Measurements from ENCODE around the gene LVRN.

The LVRN gene

DNA sequence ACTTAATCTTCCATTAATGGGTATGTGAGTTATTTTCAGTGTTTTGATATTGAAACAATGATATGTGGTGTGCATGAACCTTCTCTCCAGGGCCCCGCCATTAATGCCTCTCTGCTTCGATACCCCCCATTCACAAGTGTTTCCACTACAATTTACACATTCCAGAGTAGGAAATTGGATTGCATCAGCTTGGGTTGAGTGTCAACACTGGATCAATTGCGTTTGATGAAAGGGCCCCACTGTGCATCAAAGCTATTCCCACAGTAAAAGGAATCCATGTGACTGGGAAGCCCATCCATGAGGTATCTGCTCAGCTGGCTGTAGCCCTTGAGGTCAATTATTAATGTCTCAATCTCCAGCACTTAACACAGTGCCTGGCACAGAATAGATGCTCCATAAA is 17.8 kb upstream of the LVRN start:
- DNase-seq, result no peak

DNA sequence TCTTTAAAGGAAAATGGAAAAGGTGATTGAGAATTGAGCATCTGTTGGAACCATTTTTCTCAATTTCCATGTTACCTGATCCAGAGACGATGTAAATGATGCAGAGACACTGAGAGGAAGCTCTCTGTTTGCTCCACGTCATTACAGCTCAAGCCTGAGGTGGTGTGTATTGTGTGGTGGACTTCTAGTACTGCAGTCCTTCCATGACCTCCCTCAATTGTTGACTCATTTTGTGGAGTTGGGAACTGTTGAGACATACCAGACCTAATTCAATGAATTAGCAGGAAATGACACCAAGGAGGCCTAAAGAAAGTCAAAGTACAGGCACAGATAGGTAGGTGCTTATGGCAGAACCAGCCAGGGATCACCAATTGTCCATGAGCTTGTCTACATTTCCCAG is 15.6 kb upstream of the LVRN start:
- H3K36me3 Mint-ChIP-seq (ENCODE audit: insufficient read depth), result no peaks in the 10 kb centered on the region
- no peaks in the 10 kb centered on the region for H3K9me3 Mint-ChIP-seq
- no peak for ATAC-seq (replicated peaks)
- no peak for DNase-seq
- peaks cover 5 to 10% of the 10 kb centered on the region in 2 donors for H3K27me3 Mint-ChIP-seq
- no peak overlapping the region for H3K27ac Mint-ChIP-seq
- H3K4me1 Mint-ChIP-seq (ENCODE audit: low read depth in 2 of 2), result no peaks in the 10 kb centered on the region
- no peak overlapping the region for H3K4me3 Mint-ChIP-seq

More for the DNA sequence above, 17.8 kb upstream of the LVRN start:
- Mint-ChIP-seq H3K27me3 (peaks cover 0 to 13% of the 10 kb centered on the region in 2 donors), H3K4me1 (ENCODE audit: low read depth in 2 of 2) (no peaks in the 10 kb centered on the region), H3K4me3 (no peak overlapping the region), H3K9me3 (no peaks in the 10 kb centered on the region), H3K36me3 (ENCODE audit: insufficient read depth) (no peaks in the 10 kb centered on the region), H3K27ac (no peak overlapping the region)
- no peak for ATAC-seq (replicated peaks)

GRCh38 chr5:115947260-115947659 is 15.0 kb upstream of the LVRN start:
- H3K9me3 Mint-ChIP-seq, result no peaks in the 10 kb centered on the region
- H3K27ac Mint-ChIP-seq, result no peak overlapping the region
- peaks cover 11 to 16% of the 10 kb centered on the region in 2 donors for H3K27me3 Mint-ChIP-seq
- H3K36me3 Mint-ChIP-seq (ENCODE audit: insufficient read depth), result no peaks in the 10 kb centered on the region
- no peaks in the 10 kb centered on the region for H3K4me1 Mint-ChIP-seq (ENCODE audit: low read depth in 2 of 2)
- no peak overlapping the region for H3K4me3 Mint-ChIP-seq
- ATAC-seq (replicated peaks), result no peak
- DNase-seq, result no peak

GRCh38 chr5:115948091-115948534 is 14.2 kb upstream of the LVRN start:
- Mint-ChIP-seq H3K27me3 (peaks cover 14 to 20% of the 10 kb centered on the region in 2 donors), H3K4me1 (ENCODE audit: low read depth in 2 of 2) (no peaks in the 10 kb centered on the region), H3K27ac (no peak overlapping the region), H3K9me3 (no peaks in the 10 kb centered on the region), H3K36me3 (ENCODE audit: insufficient read depth) (no peaks in the 10 kb centered on the region), H3K4me3 (no peak overlapping the region)
- ATAC-seq (replicated peaks) (no peak), DNase-seq (no peak)

DNA sequence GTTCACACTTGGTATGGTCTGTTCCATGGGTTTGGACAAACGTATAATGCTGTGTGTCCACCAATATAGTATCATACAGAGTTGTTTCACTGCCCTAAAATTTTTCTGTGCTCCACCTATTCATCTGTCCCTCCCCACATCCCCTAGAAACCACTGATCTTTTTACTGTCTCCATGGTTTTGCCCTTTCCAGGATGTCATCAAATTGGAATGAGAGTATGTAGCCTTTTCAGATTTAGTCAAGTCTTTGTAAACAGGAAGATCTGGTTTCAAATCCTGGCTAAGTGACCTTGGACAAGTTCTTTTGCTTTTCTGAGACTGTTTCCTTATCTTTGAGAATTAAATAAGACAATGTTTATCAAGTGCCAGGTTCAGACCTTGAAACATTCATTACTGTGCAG is 13.2 kb upstream of the LVRN start:
- no peak for DNase-seq
- Mint-ChIP-seq H3K4me1 (ENCODE audit: low read depth in 2 of 2) (no peaks in the 10 kb centered on the region), H3K36me3 (ENCODE audit: insufficient read depth) (no peaks in the 10 kb centered on the region), H3K27ac (no peak overlapping the region), H3K4me3 (no peak overlapping the region), H3K27me3 (peaks cover 13 to 14% of the 10 kb centered on the region in 2 donors), H3K9me3 (no peaks in the 10 kb centered on the region)
- ATAC-seq (replicated peaks), result no peak

DNA sequence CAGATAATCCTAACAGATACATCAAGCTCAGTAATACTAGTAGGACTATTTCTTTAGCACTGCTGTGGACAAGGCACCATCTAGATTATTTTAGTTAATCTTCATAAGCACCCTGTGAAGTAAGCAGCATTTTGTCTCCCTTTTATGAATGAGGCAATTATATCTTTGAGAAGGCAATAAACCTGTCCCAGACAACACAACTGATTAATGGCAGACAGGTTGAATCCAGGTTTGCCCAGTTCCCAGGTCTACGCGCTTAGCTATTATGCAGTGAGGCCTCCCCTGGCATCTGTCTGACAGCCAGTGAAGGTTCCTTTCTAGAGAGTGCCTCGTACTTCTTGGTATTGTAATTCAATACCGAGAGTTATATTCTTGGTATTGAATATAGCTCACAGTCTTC is 9.7 kb upstream of the LVRN start:
- DNase-seq (no peak), ATAC-seq (replicated peaks) (no peak)
- H3K36me3 Mint-ChIP-seq (ENCODE audit: insufficient read depth), result no peaks in the 10 kb centered on the region
- no peaks in the 10 kb centered on the region for H3K9me3 Mint-ChIP-seq
- H3K27ac Mint-ChIP-seq, result no peak overlapping the region
- H3K4me3 Mint-ChIP-seq, result no peak overlapping the region
- H3K27me3 Mint-ChIP-seq, result peaks cover 12 to 14% of the 10 kb centered on the region in 2 donors
- H3K4me1 Mint-ChIP-seq (ENCODE audit: low read depth in 2 of 2), result no peaks in the 10 kb centered on the region

DNA sequence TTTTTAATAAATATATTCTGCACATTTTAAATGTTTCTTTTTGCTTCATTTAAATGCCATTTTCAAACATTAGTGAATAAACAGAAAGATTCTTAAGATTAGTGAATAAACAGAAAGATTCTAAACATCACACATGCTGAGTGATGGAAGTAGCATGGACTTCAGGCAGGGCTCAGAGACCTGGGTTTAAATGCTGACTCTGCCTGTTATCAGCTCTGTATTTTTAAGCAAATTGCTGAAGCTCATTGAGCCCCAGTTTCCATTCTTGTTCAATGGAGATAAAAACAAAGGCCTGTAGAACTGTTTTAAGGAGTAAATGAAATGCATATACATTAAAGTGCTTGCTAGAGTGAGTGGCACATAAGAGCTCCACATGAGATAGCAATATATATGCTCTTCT is 8.1 kb upstream of the LVRN start:
- no peaks in the 10 kb centered on the region for H3K36me3 Mint-ChIP-seq (ENCODE audit: insufficient read depth)
- H3K4me3 Mint-ChIP-seq, result no peak overlapping the region
- H3K27ac Mint-ChIP-seq, result no peak overlapping the region
- no peak for ATAC-seq (replicated peaks)
- no peak for DNase-seq
- no peaks in the 10 kb centered on the region for H3K4me1 Mint-ChIP-seq (ENCODE audit: low read depth in 2 of 2)
- H3K9me3 Mint-ChIP-seq, result no peaks in the 10 kb centered on the region
- H3K27me3 Mint-ChIP-seq, result peaks cover 12 to 14% of the 10 kb centered on the region in 2 donors

- no peak for DNase-seq
- Mint-ChIP-seq H3K27me3 (peaks cover 17% of the 10 kb centered on the region in 2 donors), H3K4me1 (ENCODE audit: low read depth in 2 of 2) (peaks cover 0 to 5% of the 10 kb centered on the region in 2 donors), H3K9me3 (no peaks in the 10 kb centered on the region), H3K4me3 (no peak overlapping the region), H3K27ac (no peak overlapping the region), H3K36me3 (ENCODE audit: insufficient read depth) (no peaks in the 10 kb centered on the region)
- ATAC-seq (replicated peaks), result no peak
Measured at GRCh38 chr5:115956957-115957356, 5.3 kb upstream of the LVRN start.

GRCh38 chr5:115961381-115962238 is 665 bp upstream of the LVRN start:
- DNase-seq, result no peak
- Mint-ChIP-seq H3K27me3 (peaks cover 42 to 51% of the 10 kb centered on the region in 2 donors), H3K9me3 (no peaks in the 10 kb centered on the region), H3K4me3 (peak overlapping the region in 1 of 2 donors; percentile 68), H3K4me1 (ENCODE audit: low read depth in 2 of 2) (peaks cover 0 to 14% of the 10 kb centered on the region in 2 donors), H3K27ac (no peak overlapping the region), H3K36me3 (ENCODE audit: insufficient read depth) (no peaks in the 10 kb centered on the region)
- peak; percentile 40 for ATAC-seq (replicated peaks)

DNA sequence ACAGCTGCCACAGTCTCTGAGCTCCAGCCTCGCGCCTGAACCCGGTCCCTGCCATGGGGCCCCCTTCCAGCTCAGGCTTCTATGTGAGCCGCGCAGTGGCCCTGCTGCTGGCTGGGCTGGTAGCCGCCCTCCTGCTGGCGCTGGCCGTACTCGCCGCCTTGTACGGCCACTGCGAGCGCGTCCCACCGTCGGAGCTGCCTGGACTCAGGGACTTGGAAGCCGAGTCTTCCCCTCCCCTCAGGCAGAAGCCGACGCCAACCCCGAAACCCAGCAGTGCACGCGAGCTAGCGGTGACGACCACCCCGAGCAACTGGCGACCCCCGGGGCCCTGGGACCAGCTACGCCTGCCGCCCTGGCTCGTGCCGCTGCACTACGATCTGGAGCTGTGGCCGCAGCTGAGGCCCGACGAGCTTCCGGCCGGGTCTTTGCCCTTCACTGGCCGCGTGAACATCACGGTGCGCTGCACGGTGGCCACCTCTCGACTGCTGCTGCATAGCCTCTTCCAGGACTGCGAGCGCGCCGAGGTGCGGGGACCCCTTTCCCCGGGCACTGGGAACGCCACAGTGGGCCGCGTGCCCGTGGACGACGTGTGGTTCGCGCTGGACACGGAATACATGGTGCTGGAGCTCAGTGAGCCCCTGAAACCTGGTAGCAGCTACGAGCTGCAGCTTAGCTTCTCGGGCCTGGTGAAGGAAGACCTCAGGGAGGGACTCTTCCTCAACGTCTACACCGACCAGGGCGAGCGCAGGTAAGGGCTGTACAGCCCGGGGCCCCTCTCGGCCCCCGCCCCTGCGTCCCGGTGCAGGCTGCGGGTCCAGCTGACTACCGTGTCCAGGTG is 509 bp downstream of the LVRN start:
- H3K4me1 Mint-ChIP-seq (ENCODE audit: low read depth in 2 of 2), result peaks cover 0 to 14% of the 10 kb centered on the region in 2 donors
- no peaks in the 10 kb centered on the region for H3K36me3 Mint-ChIP-seq (ENCODE audit: insufficient read depth)
- peak overlapping the region; percentile 5 to 68 for H3K4me3 Mint-ChIP-seq
- no peaks in the 10 kb centered on the region for H3K9me3 Mint-ChIP-seq
- H3K27ac Mint-ChIP-seq, result no peak overlapping the region
- ATAC-seq (replicated peaks) (peak; percentile 44), DNase-seq (no peak)
- peaks cover 42 to 52% of the 10 kb centered on the region in 2 donors for H3K27me3 Mint-ChIP-seq

DNA sequence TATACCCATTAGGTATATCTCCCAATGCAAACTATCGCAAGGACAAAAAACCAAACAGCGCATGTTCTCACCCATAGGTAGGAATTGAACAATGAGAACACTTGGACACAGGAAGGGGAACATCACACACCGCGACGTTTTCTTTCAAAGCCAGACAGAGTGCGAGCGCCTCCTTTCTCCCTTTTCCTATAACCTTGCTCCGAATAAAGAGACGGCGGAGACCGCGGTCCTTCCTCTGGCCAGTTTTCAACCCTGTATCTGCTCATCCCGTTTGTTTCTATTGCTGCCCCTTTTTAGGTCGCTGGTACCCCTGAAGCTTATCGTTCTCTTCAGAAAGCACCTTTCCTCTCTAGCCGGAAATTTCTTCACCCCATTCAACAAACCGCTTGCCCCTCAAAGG is 1.3 kb downstream of the LVRN start:
- Mint-ChIP-seq H3K27ac (no peak overlapping the region), H3K9me3 (no peaks in the 10 kb centered on the region), H3K36me3 (ENCODE audit: insufficient read depth) (no peaks in the 10 kb centered on the region), H3K27me3 (peaks cover 49 to 60% of the 10 kb centered on the region in 2 donors), H3K4me1 (ENCODE audit: low read depth in 2 of 2) (peaks cover 0 to 14% of the 10 kb centered on the region in 2 donors), H3K4me3 (peak overlapping the region in 1 of 2 donors; percentile 36)
- DNase-seq (no peak), ATAC-seq (replicated peaks) (no peak)

DNA sequence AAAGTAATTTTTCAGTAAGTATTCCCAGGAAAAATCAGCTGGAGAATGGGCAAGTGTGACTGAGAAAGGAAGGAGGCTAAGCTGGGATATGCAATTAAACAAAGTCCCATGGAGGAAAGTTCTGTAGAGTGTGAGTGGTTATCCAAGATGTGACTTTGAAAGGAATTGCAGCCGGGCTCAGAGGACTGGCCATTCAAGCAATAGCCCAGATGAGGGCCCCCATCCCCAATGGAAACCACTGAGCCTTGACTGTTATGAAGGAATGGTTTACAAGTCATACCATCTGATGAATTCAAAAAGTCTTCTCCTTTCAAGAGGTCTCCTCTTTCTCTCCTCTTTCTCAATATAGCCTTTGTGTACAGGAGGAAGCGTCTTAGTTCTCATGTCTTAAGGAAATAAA is 6.5 kb downstream of the LVRN start:
- H3K4me3 Mint-ChIP-seq, result no peak overlapping the region
- no peaks in the 10 kb centered on the region for H3K9me3 Mint-ChIP-seq
- H3K27ac Mint-ChIP-seq, result no peak overlapping the region

DNA sequence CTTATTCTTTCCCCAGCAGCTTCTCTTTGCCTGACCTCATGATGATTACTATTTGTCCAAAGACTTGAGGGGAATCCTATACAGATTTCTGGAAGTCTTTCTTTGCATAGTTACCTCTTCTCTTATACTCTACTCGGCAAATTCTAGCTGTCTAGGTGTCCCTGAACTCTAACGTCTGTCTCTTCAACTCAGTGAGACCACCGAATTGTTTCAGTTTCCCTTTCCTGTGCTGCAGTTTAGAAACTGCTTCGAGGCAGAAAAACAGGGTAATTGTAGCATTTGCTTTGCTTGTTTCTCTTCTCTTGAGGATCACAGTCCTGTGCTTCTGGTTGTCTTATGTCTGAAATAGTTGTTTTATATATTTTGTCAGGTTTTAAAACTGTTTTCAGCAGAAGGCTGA is 14.8 kb downstream of the LVRN start:
- peak overlapping the region; percentile 27 to 57 for H3K4me3 Mint-ChIP-seq
- peak; percentile 62 for ATAC-seq (replicated peaks)
- peaks cover 7 to 10% of the 10 kb centered on the region in 2 donors for H3K4me1 Mint-ChIP-seq (ENCODE audit: low read depth in 2 of 2)
- peaks cover 48 to 54% of the 10 kb centered on the region in 2 donors for H3K27me3 Mint-ChIP-seq
- no peaks in the 10 kb centered on the region for H3K9me3 Mint-ChIP-seq
- H3K36me3 Mint-ChIP-seq (ENCODE audit: insufficient read depth), result no peaks in the 10 kb centered on the region
- DNase-seq, result no peak
- peak overlapping the region; percentile 32 to 79 for H3K27ac Mint-ChIP-seq

More for the DNA sequence above, 6.5 kb downstream of the LVRN start:
- no peak for ATAC-seq (replicated peaks)
- Mint-ChIP-seq H3K36me3 (ENCODE audit: insufficient read depth) (no peaks in the 10 kb centered on the region), H3K27me3 (peaks cover 46 to 47% of the 10 kb centered on the region in 2 donors), H3K4me1 (ENCODE audit: low read depth in 2 of 2) (peaks cover 0 to 1% of the 10 kb centered on the region in 2 donors)
- DNase-seq, result no peak
